Measurements from ENCODE around the gene THRB.

DNA sequence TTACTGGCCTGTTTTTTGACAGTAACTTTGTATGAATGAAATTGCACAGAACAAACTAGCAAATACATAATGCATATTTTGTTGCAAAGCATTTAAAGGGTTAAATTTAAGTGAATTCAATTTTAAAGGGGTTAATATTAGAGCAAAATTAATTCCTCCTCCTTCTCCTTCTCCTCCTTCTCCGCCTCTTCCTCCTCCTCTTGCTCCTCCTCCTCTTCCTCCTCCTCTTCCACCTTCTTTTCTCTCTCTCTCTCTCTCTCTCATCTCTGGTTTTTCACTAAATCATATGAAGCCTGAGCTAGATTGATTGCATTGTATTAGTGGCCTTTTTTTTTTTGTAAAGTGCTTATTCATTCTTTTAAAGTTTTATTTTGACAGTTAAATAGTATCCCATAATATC is 154.5 kb downstream of the THRB start:
- TF ChIP-seq POLR2AphosphoS5 (IDR thresholded peaks at IDR 0.05) (no peak), POLR2A (IDR thresholded peaks at IDR 0.05) (no peak)

All from upper lobe of left lung (tissue), 4 donors.